Renal cortex interstitium (tissue), 11 donors: ENCODE measurements around the gene DALRD3. TPM values are rescaled to one million over a fixed set of nuclear protein-coding genes. Genes with fewer than 3 reads are reported as not detected.

Experiments
- DNase-seq, 11 donors: peaks; one replicate each; pipeline ENCODE4 v3.0.0-alpha.2; 2013; ENCODE audit warnings: low read depth in 9 of 11, low spot score in 4 of 11; ENCODE audit errors: extremely low read depth in 1 of 11
- polyA plus RNA-seq, 3 donors: library from polyadenylated mRNA; unstranded; fragments of 120-200 nt; gene quantifications; one replicate each; pipeline ENCODE4 v1.2.1, GENCODE V29; 2013; ENCODE audit not compliant: insufficient read length in 3 of 3

Gene DALRD3
- polyA plus RNA-seq, 3 donors: 72.7 to 78.1 (median 72.7) TPM

GRCh38 chr3:49025005-49025792, 6.8 kb upstream of the DALRD3 start:
- no peak for DNase-seq

GRCh38 chr3:49024449-49024848, 6.1 kb upstream of the DALRD3 start:
- DNase-seq: no peak

GRCh38 chr3:49023775-49024174, 5.4 kb upstream of the DALRD3 start:
- no peak for DNase-seq

GRCh38 chr3:49022688-49023171, 4.3 kb upstream of the DALRD3 start:
- DNase-seq: no peak

- DNase-seq: peak; percentile 83 to 93 (median 90)
Observed at GRCh38 chr3:49021813-49022687, 3.7 kb upstream of the DALRD3 start, which contains the start of gene NDUFAF3. Gene NDUFAF3 (plus strand): TSS chr3:49022121. CDS start chr3:49022145, 24 bp downstream.

- peak; percentile 92 to 99 (median 97) for DNase-seq
Observed at GRCh38 chr3:49021213-49021812, 2.9 kb upstream of the DALRD3 start.

- DNase-seq: peak in 1 of 11 donors; percentile 9
Observed at GRCh38 chr3:49020330-49021212, 2.2 kb upstream of the DALRD3 start.

- no peak for DNase-seq
Observed at GRCh38 chr3:49019941-49020329, 1.6 kb upstream of the DALRD3 start.

- no peak for DNase-seq
Observed at GRCh38 chr3:49018707-49019006, 277 bp upstream of the DALRD3 start.

GRCh38 chr3:49017229-49017970, 980 bp downstream of the DALRD3 start:
- DNase-seq: no peak

- no peak for DNase-seq
Observed at GRCh38 chr3:49016414-49017228, 1.8 kb downstream of the DALRD3 start.

GRCh38 chr3:49015765-49016164, 2.6 kb downstream of the DALRD3 start:
- no peak for DNase-seq

- DNase-seq: no peak
Observed at GRCh38 chr3:49015072-49015471, 3.3 kb downstream of the DALRD3 start.

GRCh38 chr3:49013738-49014660, 4.4 kb downstream of the DALRD3 start:
- DNase-seq: no peak

GRCh38 chr3:49013113-49013737, 5.2 kb downstream of the DALRD3 start:
- DNase-seq: no peak
